Fibroblast of mammary gland (primary cell): Measurements from ENCODE around the gene PSMD10.

ENCODE experiments used
- DNase-seq: peaks from one replicate; pipeline ENCODE4 v3.0.0-alpha.2; 2010; ENCODE audit warnings: low read depth
- H3K4me3 ChIP-seq: 2 replicates; pipeline ENCODE4 v1.5.1; 2011; ENCODE audit warnings: low read depth, mild to moderate bottlenecking, low read length, moderate library complexity; ENCODE audit not compliant: control insufficient read depth
- CTCF ChIP-seq: conservative IDR thresholded peaks from 2 replicates; pipeline ENCODE4 v1.5.1; 2011; ENCODE audit warnings: low read depth, low read length, inconsistent platforms; ENCODE audit not compliant: control insufficient read depth, insufficient read depth

The PSMD10 gene

GRCh38 chrX:108087792-108088191, 3.5 kb downstream of the PSMD10 start:
- DNase-seq = no peak
- TF ChIP-seq CTCF = no peak
- H3K4me3 ChIP-seq = no peak overlapping the region

- H3K4me3 ChIP-seq = no peak overlapping the region
- no peak for TF ChIP-seq CTCF
- no peak for DNase-seq
These were observed 10.2 kb downstream of the PSMD10 start for GRCh38 chrX:108081110-108081509.

- DNase-seq = peak; percentile 34
- no peak for TF ChIP-seq CTCF
- H3K4me3 ChIP-seq = no peak overlapping the region
These were observed 18.6 kb downstream of the PSMD10 start for GRCh38 chrX:108072746-108073145.

GRCh38 chrX:108071578-108071977, 19.8 kb downstream of the PSMD10 start:
- no peak for DNase-seq
- no peak for TF ChIP-seq CTCF
- H3K4me3 ChIP-seq = no peak overlapping the region

GRCh38 chrX:108070891-108071290, 20.5 kb downstream of the PSMD10 start:
- TF ChIP-seq CTCF = no peak
- peak; percentile 75 for DNase-seq
- no peak overlapping the region for H3K4me3 ChIP-seq

GRCh38 chrX:108068121-108068520, 23.2 kb downstream of the PSMD10 start:
- DNase-seq = no peak
- TF ChIP-seq CTCF = no peak
- no peak overlapping the region for H3K4me3 ChIP-seq

GRCh38 chrX:108064613-108065012, 26.7 kb downstream of the PSMD10 start:
- no peak for DNase-seq
- TF ChIP-seq CTCF = no peak
- no peak overlapping the region for H3K4me3 ChIP-seq
